Subcutaneous abdominal adipose tissue (tissue), 5 donors: ENCODE data around the gene ZNF592.
"Not testable (repeated sequence)": the region's sequence is repeated elsewhere in the genome, so short reads cannot be mapped to it uniquely, and the experiment has no call there.

ENCODE experiments used
- H3K27ac ChIP-seq: one replicate; pipeline ENCODE4 v1.7.0; 2013; ENCODE audit warnings: low read depth, mild to moderate bottlenecking, inconsistent platforms, low read length, moderate library complexity
- H3K27me3 ChIP-seq, 5 donors: one replicate each; pipeline ENCODE4 v1.7.0; 2013; ENCODE audit warnings: low read length in 5 of 5, inconsistent platforms in 1 of 5; ENCODE audit not compliant: control insufficient read depth in 5 of 5, insufficient read depth in 4 of 5
- H3K36me3 ChIP-seq, 5 donors: one replicate each; pipeline ENCODE4 v1.7.0; 2013; ENCODE audit warnings: low read length in 5 of 5; ENCODE audit not compliant: control insufficient read depth in 5 of 5, insufficient read depth in 5 of 5
- H3K4me1 ChIP-seq, 5 donors: one replicate each; pipeline ENCODE4 v1.7.0; 2013; ENCODE audit warnings: low read length in 5 of 5, mild to moderate bottlenecking in 3 of 5, moderate library complexity in 1 of 5; ENCODE audit not compliant: control insufficient read depth in 5 of 5, insufficient read depth in 5 of 5
- H3K4me3 ChIP-seq, 5 donors: one replicate each; pipeline ENCODE4 v1.7.0; 2013; ENCODE audit warnings: low read length in 5 of 5, low read depth in 1 of 5
- H3K9ac ChIP-seq, 5 donors: one replicate each; pipeline ENCODE4 v1.7.0; 2013; ENCODE audit warnings: low read length in 5 of 5, mild to moderate bottlenecking in 4 of 5, moderate library complexity in 3 of 5
- H3K9me3 ChIP-seq, 5 donors: one replicate each; pipeline ENCODE4 v1.7.0; 2013; ENCODE audit warnings: low read length in 5 of 5; ENCODE audit not compliant: control insufficient read depth in 5 of 5
- donor health status: healthy.
- donor health status: healthy.
- donor health status: healthy.
- donor health status: healthy.
- donor health status: healthy.

ZNF592 gene

DNA sequence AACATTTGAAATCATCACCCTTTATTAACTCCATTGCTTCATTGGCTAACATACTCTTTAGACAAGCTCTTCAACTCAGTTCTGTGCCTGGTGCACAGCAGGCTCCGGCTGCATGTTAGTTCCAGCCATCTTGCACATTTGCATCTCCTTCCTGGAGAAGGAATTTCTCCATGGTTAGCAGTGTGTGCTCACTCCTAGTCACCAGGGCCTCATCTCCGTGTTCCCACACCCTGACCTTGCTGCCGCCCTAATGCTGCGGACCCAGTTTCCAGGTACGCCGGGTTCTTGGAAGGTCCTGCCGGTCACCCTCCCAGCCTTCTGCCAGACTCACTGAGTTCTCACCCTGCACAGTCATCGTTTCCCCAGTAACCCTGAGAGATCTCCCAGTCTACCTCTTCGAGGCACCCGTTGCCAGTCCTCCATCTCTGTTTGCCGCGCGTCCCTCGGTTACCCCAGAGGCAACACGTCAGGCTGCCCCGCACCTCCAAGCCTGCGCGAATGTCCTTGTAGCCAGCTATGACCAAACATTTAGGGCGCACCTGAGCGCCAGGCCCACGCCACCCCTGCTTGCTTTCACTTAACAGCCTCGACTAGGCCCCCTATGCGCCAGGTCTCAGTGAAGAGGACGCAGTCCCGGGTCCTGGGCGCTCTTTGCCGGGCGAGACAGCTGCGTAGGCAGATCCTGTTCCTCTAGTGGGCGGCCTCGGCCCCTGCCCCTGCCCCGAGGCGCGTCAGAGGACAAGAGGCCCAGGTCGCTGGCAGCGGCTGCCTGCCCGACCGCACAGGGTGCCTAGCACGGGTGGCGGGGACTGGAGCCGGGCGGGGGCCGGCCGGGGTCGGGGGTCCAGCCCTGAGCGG lies 747 bp upstream of the ZNF592 start:
- Histone ChIP-seq H3K27me3 (no peaks in the 10 kb centered on the region), H3K9me3 (no peaks in the 10 kb centered on the region), H3K36me3 (no peaks in the 10 kb centered on the region), H3K4me1 (peaks cover 10 to 59% (median 49%) of the 10 kb centered on the region in 5 donors), H3K27ac (peak overlapping the region; percentile 98), H3K9ac (peak overlapping the region; percentile 79 to 98 (median 81)), H3K4me3 (peak overlapping the region; percentile 72 to 93 (median 77))

DNA sequence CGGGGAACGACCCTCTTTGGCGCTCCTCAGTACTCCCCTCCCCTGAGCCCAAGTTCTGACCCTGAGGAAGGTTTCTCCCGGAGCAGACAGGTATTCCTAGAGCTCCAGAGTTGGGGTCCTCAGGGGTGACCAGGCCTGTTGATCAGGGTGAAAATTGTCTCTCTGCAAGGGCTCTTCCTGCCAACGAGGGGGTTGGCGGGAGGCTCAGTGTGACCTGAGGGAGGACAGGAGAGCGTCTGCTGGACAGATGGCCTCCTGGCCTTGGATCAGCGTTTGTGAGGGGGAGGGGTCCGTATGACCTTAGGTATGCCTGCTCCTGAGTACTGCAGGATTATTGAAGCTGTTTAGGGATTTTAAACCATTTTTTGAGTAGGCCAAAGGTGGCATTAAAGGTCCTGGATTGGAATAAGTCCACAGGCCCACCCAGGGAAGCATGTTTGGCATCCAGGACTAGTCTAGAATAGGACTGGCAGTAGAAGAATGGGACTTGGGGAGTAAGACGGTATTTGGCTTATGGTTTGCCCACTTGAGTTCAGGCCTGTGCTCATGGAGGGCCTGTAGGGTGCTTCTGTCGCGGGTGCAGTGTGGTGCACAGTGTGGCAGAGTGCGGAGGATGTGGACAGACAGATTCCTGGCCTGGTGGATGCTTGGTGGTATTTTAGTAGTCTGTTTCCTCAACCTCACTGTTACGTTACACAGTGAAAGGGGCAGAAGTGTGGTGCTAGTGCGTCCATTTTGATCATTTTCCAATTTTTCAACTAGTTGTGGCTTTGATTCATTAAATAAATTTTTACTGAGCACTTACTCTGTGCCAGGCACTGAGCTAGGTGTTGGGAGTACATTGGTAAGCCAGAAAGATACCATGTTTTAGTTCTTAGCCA lies 959 bp downstream of the ZNF592 start:
- Histone ChIP-seq H3K9me3 (no peaks in the 10 kb centered on the region), H3K27ac (peak overlapping the region; percentile 93), H3K36me3 (no peaks in the 10 kb centered on the region), H3K9ac (peak overlapping the region; percentile 86 to 99 (median 96)), H3K4me3 (peak overlapping the region; percentile 74 to 96 (median 90)), H3K4me1 (peaks cover 10 to 69% (median 55%) of the 10 kb centered on the region in 5 donors), H3K27me3 (no peaks in the 10 kb centered on the region)

DNA sequence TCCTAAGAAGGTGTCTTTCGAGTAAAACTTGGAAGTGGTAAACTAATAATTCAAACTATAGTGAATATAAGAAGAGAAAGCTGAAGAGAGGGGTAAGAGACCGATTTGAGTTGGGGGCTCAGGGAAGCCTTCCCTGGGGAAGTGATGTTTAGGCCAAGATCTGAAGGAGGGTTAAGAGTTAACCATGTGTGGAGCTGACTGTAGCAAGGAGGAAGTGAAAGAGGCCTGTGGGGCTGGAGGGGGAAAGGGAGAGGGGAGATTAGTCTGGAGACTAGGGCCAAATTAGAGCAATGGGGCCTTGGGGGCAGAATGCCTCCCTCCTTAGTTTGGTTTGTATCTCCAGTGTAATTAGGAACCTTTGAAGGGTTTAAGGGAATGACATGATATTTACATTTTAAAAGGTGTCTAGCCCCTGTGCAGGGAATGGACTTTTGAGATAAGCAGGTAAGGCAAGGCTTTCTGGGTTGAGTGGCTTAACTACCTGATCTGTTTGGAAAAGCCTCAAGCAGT lies 2.2 kb downstream of the ZNF592 start:
- Histone ChIP-seq H3K4me1 (peaks cover 10 to 70% (median 56%) of the 10 kb centered on the region in 5 donors), H3K36me3 (no peaks in the 10 kb centered on the region), H3K4me3 (peak overlapping the region in 2 of 5 donors; percentile 0 to 74), H3K27ac (peak overlapping the region; percentile 21), H3K27me3 (no peaks in the 10 kb centered on the region), H3K9ac (peak overlapping the region in 3 of 5 donors; percentile 39 to 74 (median 60)), H3K9me3 (no peaks in the 10 kb centered on the region)

DNA sequence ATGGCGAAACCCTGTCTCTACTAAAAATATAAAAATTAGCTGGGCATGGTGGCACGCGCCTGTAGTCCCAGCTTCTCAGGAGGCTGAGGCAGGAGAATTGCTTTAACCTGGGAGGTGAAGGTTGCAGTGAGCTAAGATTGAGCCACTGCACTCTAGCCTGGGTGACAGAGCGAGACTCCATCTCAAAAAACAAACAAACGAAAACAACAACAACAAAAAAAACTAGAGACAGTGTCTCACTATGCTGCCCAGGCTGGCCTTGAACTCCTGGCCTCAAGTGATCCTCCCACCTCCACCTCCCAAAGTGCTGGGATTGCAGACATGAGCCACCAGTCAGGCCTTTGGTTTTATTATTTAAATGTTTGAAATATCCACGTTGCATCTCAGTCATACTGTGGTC lies 3.3 kb downstream of the ZNF592 start:
- H3K27me3 ChIP-seq, H3K36me3 ChIP-seq, H3K9ac ChIP-seq, H3K4me3 ChIP-seq, H3K9me3 ChIP-seq: not testable (repeated sequence)
- Histone ChIP-seq H3K4me1 (peaks cover 10 to 75% (median 58%) of the 10 kb centered on the region in 5 donors), H3K27ac (peak overlapping the region; percentile 44)

DNA sequence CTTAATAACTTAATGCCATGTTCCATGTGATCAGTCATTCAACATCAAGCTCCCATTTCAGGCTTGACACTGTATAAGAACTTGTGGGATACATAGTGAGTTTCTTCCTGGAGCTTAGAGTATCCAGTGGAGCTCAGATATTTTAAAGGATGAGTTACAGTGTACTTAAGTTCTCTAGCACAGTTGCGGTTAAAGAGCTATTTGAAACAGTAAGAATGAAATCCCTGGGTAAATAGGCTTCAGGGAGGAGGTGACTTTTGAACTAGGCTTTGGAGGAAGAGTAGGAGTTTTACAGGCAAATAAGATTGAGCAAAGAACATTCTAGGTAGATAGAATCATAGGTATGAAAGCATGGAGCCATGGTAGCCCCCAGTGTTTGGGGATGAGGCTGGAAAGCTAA lies 3.8 kb downstream of the ZNF592 start:
- Histone ChIP-seq H3K27me3 (no peaks in the 10 kb centered on the region), H3K4me3 (no peak overlapping the region), H3K36me3 (no peaks in the 10 kb centered on the region), H3K9me3 (no peaks in the 10 kb centered on the region), H3K9ac (peak overlapping the region in 3 of 5 donors; percentile 2 to 38 (median 18)), H3K4me1 (peaks cover 8 to 74% (median 53%) of the 10 kb centered on the region in 5 donors), H3K27ac (peak overlapping the region; percentile 44)

DNA sequence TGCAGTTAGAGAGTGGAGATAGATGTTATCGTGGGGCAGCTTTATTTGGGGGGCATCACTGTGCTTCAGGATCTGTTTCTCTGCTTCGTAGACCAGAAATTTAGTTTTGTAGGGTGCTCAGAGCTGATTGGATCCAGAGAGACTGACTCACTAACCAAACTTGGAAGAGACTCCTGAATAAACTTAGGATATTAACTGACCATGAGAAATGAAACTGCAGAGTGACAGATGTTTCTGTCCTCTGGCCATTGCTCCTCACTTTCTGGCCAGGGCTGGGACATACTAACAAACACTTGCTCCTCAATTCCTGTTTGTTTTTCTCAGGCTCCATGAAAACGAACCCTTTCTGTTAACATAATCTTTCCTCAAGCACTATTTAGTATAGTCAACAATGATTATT lies 4.3 kb downstream of the ZNF592 start:
- Histone ChIP-seq H3K4me3 (no peak overlapping the region), H3K9ac (peak overlapping the region in 2 of 5 donors; percentile 6 to 38), H3K27ac (peak overlapping the region; percentile 44), H3K9me3 (no peaks in the 10 kb centered on the region), H3K4me1 (peaks cover 7 to 70% (median 48%) of the 10 kb centered on the region in 5 donors), H3K36me3 (no peaks in the 10 kb centered on the region), H3K27me3 (no peaks in the 10 kb centered on the region)

DNA sequence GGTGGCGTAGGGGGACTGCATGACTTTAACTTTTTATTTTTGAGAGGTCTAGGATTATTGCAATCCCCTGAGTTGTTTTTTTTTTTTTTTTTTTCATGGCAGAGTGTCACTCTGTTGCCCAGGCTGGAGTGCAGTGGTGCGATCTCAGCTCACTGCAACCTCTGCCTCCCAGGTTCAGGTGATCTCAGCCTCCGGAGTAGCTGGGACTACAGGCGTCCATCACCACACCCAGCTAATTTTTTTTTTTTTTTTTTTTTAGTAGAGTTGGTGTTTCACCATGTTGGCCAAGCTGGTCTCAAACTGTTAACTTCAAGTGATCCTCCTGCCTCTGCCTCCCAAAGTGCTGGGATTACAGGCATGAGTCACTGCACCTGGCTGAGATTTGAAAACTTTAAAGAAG lies 6.5 kb downstream of the ZNF592 start:
- H3K4me3 ChIP-seq, H3K9ac ChIP-seq, H3K36me3 ChIP-seq, H3K27me3 ChIP-seq, H3K9me3 ChIP-seq, H3K27ac ChIP-seq: not testable (repeated sequence)
- peaks cover 6 to 74% (median 53%) of the 10 kb centered on the region in 5 donors for H3K4me1 ChIP-seq

DNA sequence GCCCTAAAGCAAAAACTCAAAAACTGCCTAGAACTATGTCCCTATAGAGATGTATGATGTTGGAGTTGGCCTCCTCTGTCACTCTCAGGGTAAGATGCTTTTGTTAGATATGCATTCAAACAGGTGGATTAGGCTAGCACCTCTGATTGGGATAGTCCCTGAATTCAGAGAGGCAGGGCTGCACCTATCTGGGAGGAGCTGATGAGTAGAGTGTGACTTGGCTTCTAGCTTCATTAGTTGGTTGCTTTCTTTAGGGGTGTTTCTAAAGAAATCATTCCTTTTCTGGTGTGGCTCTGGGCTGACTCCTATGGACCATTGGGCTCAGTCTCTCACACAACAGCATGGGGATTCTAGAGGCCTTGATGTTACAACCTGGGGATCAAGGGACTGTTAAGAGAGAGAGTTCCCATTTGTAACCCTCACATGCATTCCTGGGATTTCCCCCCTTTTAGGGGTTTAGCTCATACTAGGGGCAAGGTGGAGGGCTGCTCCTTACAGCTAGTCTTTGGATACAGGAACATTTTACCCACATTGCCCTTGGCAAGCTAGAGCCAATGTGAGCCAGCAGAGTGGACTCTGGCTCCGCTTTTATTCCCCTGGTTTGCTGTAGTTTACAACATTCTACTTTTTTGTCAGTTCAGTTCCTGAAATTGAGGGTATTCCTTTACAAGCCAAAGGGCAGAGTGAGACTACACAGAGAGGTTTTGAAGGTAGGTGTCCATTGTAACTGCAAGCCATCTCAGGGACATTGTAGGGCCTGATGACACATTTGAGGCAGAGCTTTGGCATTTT lies 7.5 kb downstream of the ZNF592 start:
- Histone ChIP-seq H3K4me3 (no peak overlapping the region), H3K27ac (peak overlapping the region; percentile 67), H3K9ac (peak overlapping the region in 4 of 5 donors; percentile 2 to 47 (median 36)), H3K9me3 (no peaks in the 10 kb centered on the region), H3K27me3 (no peaks in the 10 kb centered on the region), H3K36me3 (no peaks in the 10 kb centered on the region), H3K4me1 (peaks cover 4 to 70% (median 48%) of the 10 kb centered on the region in 5 donors)

DNA sequence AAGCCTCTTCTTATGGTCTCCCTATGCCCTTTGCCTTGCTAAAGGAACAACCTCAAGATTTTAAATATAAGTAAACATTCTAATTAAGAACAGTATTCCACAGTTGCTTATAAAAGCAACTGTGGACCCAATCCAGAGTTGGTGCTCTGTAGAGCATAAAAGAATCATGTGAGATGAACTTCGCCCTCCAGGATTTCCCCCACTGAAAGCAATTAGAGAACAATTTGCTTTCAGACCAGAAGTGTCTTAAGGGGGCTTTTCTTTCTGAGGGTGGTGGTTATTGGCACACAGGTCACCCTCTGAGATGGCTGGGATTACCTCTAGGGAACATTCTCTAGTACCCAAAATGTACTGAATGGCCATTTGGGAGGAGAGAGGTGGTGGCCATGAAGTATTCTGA lies 10.6 kb downstream of the ZNF592 start:
- H3K4me3 ChIP-seq: no peak overlapping the region
- no peaks in the 10 kb centered on the region for H3K27me3 ChIP-seq
- H3K4me1 ChIP-seq: peaks cover 8 to 80% (median 60%) of the 10 kb centered on the region in 5 donors
- H3K36me3 ChIP-seq: no peaks in the 10 kb centered on the region
- H3K9me3 ChIP-seq: no peaks in the 10 kb centered on the region
- peak overlapping the region in 2 of 5 donors; percentile 35 to 47 for H3K9ac ChIP-seq
- H3K27ac ChIP-seq: no peak overlapping the region
